B cell (primary cell): Measurements from ENCODE around the gene TCF7L1. TPM values are rescaled to one million over a fixed set of nuclear protein-coding genes. Genes with fewer than 3 reads are reported as not detected.

Experiments
- ATAC-seq: fragments of 200-7000 bp; cut with Tn5 transposase; one replicate; pipeline ENCODE4 v1.10.0; 2021; ENCODE audit warnings: low read depth, mild to moderate bottlenecking, moderate number of reproducible peaks, moderate library complexity
- CTCF ChIA-PET: fragments of 350-600 bp; sonication (Branson Sonifier 250); formaldehyde crosslinking; loops from one replicate; lab custom pipeline; 2021; ENCODE audit warnings: antibody characterized with exemption, inconsistent platforms; lab: Charles Lee
- POLR2A ChIA-PET: fragments of 350-600 bp; sonication (Branson Sonifier 250); formaldehyde crosslinking; loops from one replicate; lab custom pipeline; 2021; ENCODE audit warnings: antibody characterized with exemption; lab: Charles Lee
- DNase-seq: peaks from one replicate; pipeline ENCODE4 v3.0.0; 2013
- H2AFZ ChIP-seq: 2 replicates; pipeline ENCODE4 v1.6.1; 2012; ENCODE audit warnings: mild to moderate bottlenecking, low read depth, low read length; ENCODE audit not compliant: insufficient read depth, poor library complexity, severe bottlenecking
- H3K27ac ChIP-seq, 2 donors: 1 replicate in 1 of 2; 2 replicates in 1 of 2; pipeline ENCODE4 v1.5.1; 2012 to 2013; ENCODE audit warnings: low read length in 2 of 2, mild to moderate bottlenecking in 2 of 2, moderate library complexity in 1 of 2
- H3K27me3 ChIP-seq, 4 experiments: fragments of 200-600 bp in 1 of 4; sonication (generic) in 1 of 4; replicated peaks in 1 of 4; 1 replicate in 2 of 4; 2 replicates in 2 of 4; pipeline versions ENCODE4 v1.6.1 to v1.7.0; 2013 to 2016; ENCODE audit warnings: low read length in 3 of 4, mild to moderate bottlenecking in 2 of 4, mixed read lengths in 1 of 4, moderate library complexity in 1 of 4; ENCODE audit not compliant: insufficient read depth in 4 of 4, control insufficient read depth in 3 of 4; ENCODE audit errors: control extremely low read depth in 1 of 4
- H3K36me3 ChIP-seq, 2 experiments: replicated peaks in 1 of 2; 1 replicate in 1 of 2; 2 replicates in 1 of 2; pipeline versions ENCODE4 v1.6.1 to v1.7.1; 2013; ENCODE audit warnings: low read length in 1 of 2; ENCODE audit not compliant: insufficient read depth in 2 of 2, control insufficient read depth in 1 of 2; ENCODE audit errors: control extremely low read depth in 1 of 2, extremely low read depth in 1 of 2
- H3K4me1 ChIP-seq, 2 donors: fragments of 200-600 bp in 1 of 2; sonication (generic) in 1 of 2; 1 replicate in 1 of 2; 2 replicates in 1 of 2; pipeline versions ENCODE4 v1.5.1 to v1.6.1; 2013 to 2017; ENCODE audit warnings: low read length in 2 of 2; ENCODE audit not compliant: control insufficient read depth in 2 of 2, insufficient read depth in 2 of 2
- H3K4me2 ChIP-seq: replicated peaks from 2 replicates; pipeline ENCODE3; 2012; ENCODE audit warnings: mild to moderate bottlenecking, low read depth, low read length; ENCODE audit not compliant: poor library complexity, severe bottlenecking
- H3K4me3 ChIP-seq, 5 experiments: fragments of 200-600 bp in 1 of 5; sonication (generic) in 1 of 5; 1 replicate in 3 of 5; 2 replicates in 2 of 5; pipeline versions ENCODE4 v1.5.1 to v1.7.0; 2011 to 2016; ENCODE audit warnings: low read length in 4 of 5, mild to moderate bottlenecking in 4 of 5, low read depth in 2 of 5, control low read depth in 1 of 5, moderate library complexity in 1 of 5; ENCODE audit not compliant: insufficient read depth in 1 of 5; ENCODE audit errors: control extremely low read depth in 1 of 5, extremely low read depth in 1 of 5
- H3K79me2 ChIP-seq: fragments of 200-600 bp; sonication (generic); one replicate; pipeline ENCODE4 v1.6.0; 2016; ENCODE audit warnings: low read length; ENCODE audit not compliant: control insufficient read depth, insufficient read depth
- H3K9ac ChIP-seq: fragments of 200-600 bp; sonication (generic); 2 replicates; pipeline ENCODE4 v1.6.1; 2017; ENCODE audit warnings: mild to moderate bottlenecking, low read length, moderate library complexity
- H3K9me3 ChIP-seq, 3 donors: one replicate each; pipeline versions ENCODE4 v1.6.1 to v1.7.1; 2013; ENCODE audit warnings: low read length in 2 of 3; ENCODE audit not compliant: control insufficient read depth in 2 of 3, insufficient read depth in 1 of 3; ENCODE audit errors: control extremely low read depth in 1 of 3
- H4K20me1 ChIP-seq: 2 replicates; pipeline ENCODE4 v1.6.0; 2012; ENCODE audit warnings: mild to moderate bottlenecking, low read length; ENCODE audit not compliant: insufficient read depth, control insufficient read depth, poor library complexity, severe bottlenecking
- H3K27ac Mint-ChIP-seq: one replicate; pipeline ENCODE4 v1.8.0; 2021; ENCODE audit warnings: mixed read lengths
- H3K27me3 Mint-ChIP-seq: one replicate; pipeline ENCODE4 v1.8.0; 2021; ENCODE audit warnings: mixed read lengths
- H3K4me1 Mint-ChIP-seq: one replicate; pipeline ENCODE4 v1.8.0; 2021; ENCODE audit warnings: mixed read lengths
- H3K4me3 Mint-ChIP-seq: one replicate; pipeline ENCODE4 v1.8.0; 2021; ENCODE audit warnings: mixed read lengths
- H3K9me3 Mint-ChIP-seq: one replicate; pipeline ENCODE4 v1.8.0; 2022; ENCODE audit warnings: mixed read lengths; ENCODE audit not compliant: insufficient read depth
- EZH2 ChIP-seq: IDR thresholded peaks from 2 replicates; pipeline ENCODE4 v1.6.1; 2012; ENCODE audit warnings: borderline replicate concordance, low read depth, mild to moderate bottlenecking, moderate library complexity, low read length; ENCODE audit not compliant: insufficient read depth, poor library complexity, severe bottlenecking
- WGBS: methylation state at CpG from one replicate; pipeline ENCODE4 v1.1.5; 2013; ENCODE audit warnings: missing lambda C conversion rate; ENCODE audit not compliant: insufficient coverage; 5-methylcytosine and 5-hydroxymethylcytosine counted together
- intact Hi-C: fragments of 100-400 bp; cut with micrococcal nuclease; formaldehyde crosslinking; loops from one replicate; pipeline ENCODE4 v1.10.0; 2022
- polyA plus RNA-seq: library from polyadenylated mRNA; depleted of rRNA; stranded (reverse); fragments of >200 nt; gene quantifications from 2 replicates; pipeline ENCODE4 v1.2.3, GENCODE V29; 2012
- total RNA-seq, 2 donors: library from RNA; stranded (reverse); fragments of 120-200 nt in 1 of 2; gene quantifications; 1 replicate in 1 of 2; 2 replicates in 1 of 2; pipeline versions ENCODE4 v1.2.3 to v1.2.4, GENCODE V29; 2013 to 2022
- TF ChIP-seq, protein P1 (sequence below): fragments of 200-600 bp; IDR thresholded peaks from one replicate; pipeline ENCODE4 v1.8.0; 2022; ENCODE audit warnings: antibody characterized with exemption, mild to moderate bottlenecking

Gene TCF7L1
- total and polyA plus RNA-seq, 2 donors (not counting 1 experiment from before 2014, with no cell fraction given), result 0.67 to 0.81 TPM

DNA sequence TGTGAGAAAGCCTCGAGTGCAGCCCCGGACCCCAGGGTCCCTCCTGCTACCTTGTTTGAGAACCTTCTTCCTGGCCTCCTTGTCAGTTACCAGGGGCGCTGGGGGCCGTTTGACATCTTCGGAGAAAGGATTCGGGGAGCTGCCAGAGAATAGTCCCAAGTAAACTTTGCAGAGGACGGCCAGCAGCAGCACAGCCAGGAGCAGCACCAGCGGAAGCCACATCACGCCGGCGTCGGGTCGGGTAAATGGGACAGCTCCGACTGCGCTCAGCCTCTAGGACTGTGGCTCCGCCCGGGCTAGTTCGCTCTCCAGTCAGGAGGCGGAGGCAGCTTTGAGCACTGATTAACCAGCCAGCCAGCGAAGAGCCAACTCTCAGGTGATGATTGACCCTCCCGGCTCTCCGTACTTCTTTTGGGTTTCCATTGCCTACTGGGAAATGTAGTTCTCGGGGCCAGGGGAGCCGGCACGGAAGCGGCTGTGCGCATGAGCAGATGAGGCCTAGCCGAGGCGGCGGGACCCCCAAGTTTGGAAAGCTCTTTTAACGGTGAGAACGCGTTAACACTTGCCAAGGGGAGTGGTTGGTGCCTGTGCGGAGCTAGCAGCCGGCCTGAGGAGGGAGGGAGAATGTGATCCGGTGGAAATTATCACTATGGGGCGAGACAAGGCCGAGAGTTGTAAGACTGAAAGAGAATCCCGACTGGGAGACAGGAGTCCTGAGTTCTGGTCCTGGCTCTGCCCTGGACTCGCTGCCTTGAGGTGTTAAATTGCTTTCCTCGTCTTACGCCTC lies 221.3 kb downstream of the TCF7L1 start, which contains the start of the genes ELMOD3 and RETSAT:
ELMOD3 (plus strand) TSS at position 484 of the 787 bp plus-strand sequence. CDS start 2,430 bp downstream, outside the sequence.
RETSAT (minus strand) TSS at position 243 of the 787 bp plus-strand sequence; CDS start at position 222, 21 bp downstream.
- H4K20me1 ChIP-seq, result no peaks in the 10 kb centered on the region
- peak within 1 kb of the TSS; percentile 100 for H2AFZ ChIP-seq
- peaks cover 57% of the 10 kb centered on the region for H3K79me2 ChIP-seq
- no peaks in the 10 kb centered on the region for H3K27me3 Mint-ChIP-seq
- intact Hi-C loops, result loop anchor here (1.0 to 5.0 kb wide), 7 partner anchors 26 to 263 kb away; partner anchors contain the start of genes CAPG, GGCX, MAT2A and USP39
- peak within 1 kb of the TSS; percentile 60 to 100 (median 85) for H3K4me3 ChIP-seq
- DNase-seq, result peak; percentile 98
- no peaks in the 10 kb centered on the region for H3K9me3 Mint-ChIP-seq
- TF ChIP-seq, protein P1, sequence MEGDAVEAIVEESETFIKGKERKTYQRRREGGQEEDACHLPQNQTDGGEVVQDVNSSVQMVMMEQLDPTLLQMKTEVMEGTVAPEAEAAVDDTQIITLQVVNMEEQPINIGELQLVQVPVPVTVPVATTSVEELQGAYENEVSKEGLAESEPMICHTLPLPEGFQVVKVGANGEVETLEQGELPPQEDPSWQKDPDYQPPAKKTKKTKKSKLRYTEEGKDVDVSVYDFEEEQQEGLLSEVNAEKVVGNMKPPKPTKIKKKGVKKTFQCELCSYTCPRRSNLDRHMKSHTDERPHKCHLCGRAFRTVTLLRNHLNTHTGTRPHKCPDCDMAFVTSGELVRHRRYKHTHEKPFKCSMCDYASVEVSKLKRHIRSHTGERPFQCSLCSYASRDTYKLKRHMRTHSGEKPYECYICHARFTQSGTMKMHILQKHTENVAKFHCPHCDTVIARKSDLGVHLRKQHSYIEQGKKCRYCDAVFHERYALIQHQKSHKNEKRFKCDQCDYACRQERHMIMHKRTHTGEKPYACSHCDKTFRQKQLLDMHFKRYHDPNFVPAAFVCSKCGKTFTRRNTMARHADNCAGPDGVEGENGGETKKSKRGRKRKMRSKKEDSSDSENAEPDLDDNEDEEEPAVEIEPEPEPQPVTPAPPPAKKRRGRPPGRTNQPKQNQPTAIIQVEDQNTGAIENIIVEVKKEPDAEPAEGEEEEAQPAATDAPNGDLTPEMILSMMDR, result no peak
- TF ChIP-seq EZH2, result no peak
- H3K4me3 Mint-ChIP-seq, result peak within 1 kb of the TSS; percentile 95
- H3K9me3 ChIP-seq, result no peaks in the 10 kb centered on the region
- H3K4me1 Mint-ChIP-seq, result peaks cover 40% of the 10 kb centered on the region
- H3K27ac ChIP-seq, result peak within 1 kb of the TSS; percentile 81 to 95
- WGBS, result under 1% methylated on average over 42 of the region's 42 CpGs
- ATAC-seq, result peak; percentile 99
- H3K4me2 ChIP-seq, result peak within 1 kb of the TSS; percentile 97
- CTCF ChIA-PET, result interaction anchor here (0.7 to 1.8 kb wide), 7 partner anchors 27 to 379 kb away, joined by 3 to 5 read pairs (median 4); partner anchors contain the start of genes MAT2A and TGOLN2
- peak within 1 kb of the TSS; percentile 100 for H3K9ac ChIP-seq
- peak within 1 kb of the TSS; percentile 95 for H3K27ac Mint-ChIP-seq
- no peaks in the 10 kb centered on the region for H3K27me3 ChIP-seq
- peaks cover 19 to 26% of the 10 kb centered on the region in 2 donors for H3K4me1 ChIP-seq
- H3K36me3 ChIP-seq, result peaks cover 0 to 22% of the 10 kb centered on the region in 2 experiments
- POLR2A ChIA-PET, result interaction anchor here (0.6 to 2.4 kb wide), 9 partner anchors 28 to 184 kb away, joined by 3 to 25 read pairs (median 5); partner anchors contain the start of genes CAPG, MAT2A, SH2D6 and TGOLN2
